HK-2 (cell line): ENCODE measurements around the gene HIRIP3.
"Not testable (repeated sequence)": the region's sequence is repeated elsewhere in the genome, so short reads cannot be mapped to it uniquely, and the experiment has no call there.

ENCODE experiments used
- DNase-seq: peaks from one replicate; pipeline ENCODE4 v3.0.0-alpha.2; 2018; ENCODE audit not compliant: unreplicated experiment

The HIRIP3 gene

GRCh38 chr16:30016555-30017276 is 21.3 kb upstream of the HIRIP3 start:
- DNase-seq = no peak

DNA sequence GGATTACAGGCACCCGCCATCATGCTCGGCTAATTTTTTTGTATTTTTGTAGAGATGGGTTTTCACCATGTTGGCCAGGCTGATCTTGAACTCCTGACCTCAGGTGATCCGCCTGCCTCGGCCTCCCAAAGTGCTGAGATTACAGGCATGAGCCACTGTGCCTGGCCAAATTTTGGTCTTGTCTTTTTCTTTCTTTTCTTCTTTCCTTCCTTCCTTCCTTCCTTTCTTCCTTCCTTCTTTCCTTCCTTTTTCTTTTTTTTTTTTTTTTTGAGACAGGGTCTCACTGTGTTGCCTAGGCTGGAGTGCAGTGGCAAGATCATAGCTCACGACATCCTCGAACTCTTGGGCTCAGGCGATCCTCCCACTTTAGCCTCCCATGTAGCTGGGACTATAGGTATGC is 20.0 kb upstream of the HIRIP3 start:
- DNase-seq = not testable (repeated sequence)

DNA sequence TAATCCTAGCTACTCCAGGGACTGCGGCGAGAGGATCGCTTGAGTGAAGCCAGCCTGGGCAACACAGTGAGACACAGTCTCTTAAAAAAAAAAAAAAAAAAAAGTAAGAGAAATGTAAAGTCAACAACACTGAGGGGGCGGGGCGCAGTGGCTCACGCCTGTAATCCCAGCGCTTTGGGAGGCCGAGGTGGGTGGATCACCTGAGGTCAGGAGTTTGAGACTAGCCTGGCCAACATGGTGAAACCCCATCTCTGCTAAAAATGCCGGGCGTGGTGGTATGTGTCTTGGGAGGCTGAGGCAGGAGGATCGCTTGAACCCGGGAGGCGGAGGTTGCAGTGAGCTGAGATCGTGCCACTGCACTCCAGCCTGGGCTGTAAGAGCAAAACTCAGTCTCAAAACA is 17.2 kb upstream of the HIRIP3 start:
- not testable (repeated sequence) for DNase-seq

DNA sequence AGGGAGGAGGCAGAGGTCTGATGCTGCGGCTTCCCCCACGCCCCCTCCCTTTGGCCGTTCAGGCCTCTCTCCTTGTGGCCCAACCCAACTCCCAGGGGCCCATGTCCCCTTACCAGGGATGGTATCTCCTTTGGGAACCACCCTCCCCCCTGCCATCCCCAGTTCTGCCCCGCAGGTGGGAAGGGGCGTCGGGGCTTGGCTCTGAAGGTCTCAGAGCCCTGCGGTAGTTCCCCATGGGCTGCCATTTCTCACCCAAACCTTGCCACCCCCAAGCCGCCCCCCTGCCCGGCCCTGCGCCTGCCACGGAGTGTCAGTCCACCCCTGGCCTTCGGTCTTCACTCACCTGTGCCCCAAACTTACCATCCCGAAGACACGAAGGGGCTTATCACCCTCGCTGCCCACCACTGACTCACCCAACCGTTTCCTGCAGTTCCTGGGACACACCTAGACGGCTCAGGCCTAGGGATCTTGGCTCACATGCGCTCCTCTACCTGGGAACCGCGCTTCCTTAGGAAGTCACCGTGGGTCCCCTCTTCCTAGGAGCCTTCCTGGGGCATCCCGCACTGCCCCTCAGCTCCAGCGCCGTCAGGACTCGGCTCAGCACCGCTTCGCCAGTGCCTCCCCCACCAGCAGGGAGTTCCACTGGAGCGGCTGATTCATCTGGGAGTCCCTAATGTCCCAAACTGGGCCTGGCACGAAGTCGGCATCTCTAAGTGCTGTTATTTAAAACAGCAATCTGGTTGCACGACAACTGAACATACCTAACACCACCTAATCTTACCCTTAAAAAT is 16.5 kb upstream of the HIRIP3 start:
- no peak for DNase-seq

GRCh38 chr16:30010844-30011713 is 15.7 kb upstream of the HIRIP3 start, which contains the start of gene DOC2A:
DOC2A (minus strand) TSS chr16:30011027; CDS start chr16:30010222, 805 bp downstream.
- no peak for DNase-seq

GRCh38 chr16:30009990-30010843 is 14.8 kb upstream of the HIRIP3 start:
- no peak for DNase-seq

DNA sequence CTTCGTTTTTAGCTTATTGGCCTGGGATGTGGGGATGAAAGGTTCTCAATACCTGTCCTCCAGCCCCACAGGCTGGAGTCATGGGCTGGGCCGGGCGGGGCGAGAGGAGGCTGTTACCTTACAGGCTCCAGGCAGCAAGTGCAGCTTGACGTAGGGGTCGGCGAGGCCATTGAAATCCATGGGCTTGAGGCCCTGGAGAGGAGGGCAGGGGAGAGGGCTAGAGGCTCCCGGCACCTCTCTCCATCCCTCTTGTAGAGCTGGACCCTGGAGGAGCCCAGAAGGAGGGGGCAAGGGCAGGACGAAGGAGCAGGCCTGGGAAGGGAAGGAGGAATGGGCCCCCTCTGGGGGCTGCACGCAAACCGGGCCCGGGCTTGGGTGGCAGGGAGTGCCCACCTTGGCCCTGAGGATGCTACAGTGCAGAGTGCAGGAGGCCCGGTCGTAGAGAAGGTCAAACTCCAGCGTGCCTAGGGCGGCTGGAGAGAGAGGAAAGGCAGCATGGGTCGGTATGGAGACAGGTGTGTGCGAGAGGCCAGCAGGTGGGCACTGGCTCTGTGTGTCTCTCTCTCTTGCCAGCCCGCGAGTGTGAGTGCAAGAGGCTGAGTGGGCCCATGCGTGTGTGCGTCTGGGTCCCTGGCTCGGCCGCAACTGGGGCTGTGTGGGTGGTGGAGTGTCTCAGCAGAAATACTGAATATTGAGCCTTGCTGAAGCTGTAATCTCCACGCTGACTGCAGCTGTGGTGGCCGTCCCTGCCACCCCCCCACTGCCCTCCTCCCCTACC is 13.9 kb upstream of the HIRIP3 start:
- DNase-seq = no peak

- DNase-seq = no peak
Measured at GRCh38 chr16:30007378-30007895, 12.0 kb upstream of the HIRIP3 start.

DNA sequence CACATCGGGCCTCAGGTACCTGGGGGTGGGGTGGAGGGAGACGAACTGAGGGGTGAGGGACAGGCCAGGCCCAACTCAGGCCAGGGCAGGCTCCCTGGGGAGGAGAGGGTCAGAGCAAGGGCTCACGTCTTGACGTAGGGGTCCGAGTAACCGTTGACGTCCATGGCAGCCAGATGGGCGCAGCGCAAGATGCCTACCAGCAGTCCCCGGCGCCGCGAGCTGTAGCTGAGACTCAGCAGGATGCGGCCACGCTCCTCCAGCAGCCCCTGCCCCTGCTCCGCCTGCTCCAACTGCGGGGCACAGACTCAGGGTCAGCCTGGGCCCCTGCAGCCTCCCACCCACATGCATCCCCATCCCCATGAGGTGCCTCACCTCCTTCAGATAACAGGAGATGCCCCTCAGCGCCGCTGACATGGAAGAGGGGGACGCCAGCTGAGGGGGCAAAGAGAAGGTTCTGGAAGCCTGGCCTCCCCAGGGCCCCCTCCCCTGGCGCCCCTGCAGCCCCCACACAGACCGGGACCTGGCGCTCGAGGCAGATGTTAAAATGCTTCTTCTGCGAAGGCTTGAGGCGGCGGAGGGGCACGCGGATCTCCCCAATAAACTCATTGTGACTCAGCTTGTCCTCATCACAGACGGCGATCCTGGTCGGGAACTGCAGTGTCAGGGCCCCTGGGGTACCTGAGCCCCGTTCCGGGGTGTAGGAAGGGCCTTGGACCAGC is 11.4 kb upstream of the HIRIP3 start:
- DNase-seq = no peak

GRCh38 chr16:30006095-30006473 is 10.7 kb upstream of the HIRIP3 start:
- no peak for DNase-seq

DNA sequence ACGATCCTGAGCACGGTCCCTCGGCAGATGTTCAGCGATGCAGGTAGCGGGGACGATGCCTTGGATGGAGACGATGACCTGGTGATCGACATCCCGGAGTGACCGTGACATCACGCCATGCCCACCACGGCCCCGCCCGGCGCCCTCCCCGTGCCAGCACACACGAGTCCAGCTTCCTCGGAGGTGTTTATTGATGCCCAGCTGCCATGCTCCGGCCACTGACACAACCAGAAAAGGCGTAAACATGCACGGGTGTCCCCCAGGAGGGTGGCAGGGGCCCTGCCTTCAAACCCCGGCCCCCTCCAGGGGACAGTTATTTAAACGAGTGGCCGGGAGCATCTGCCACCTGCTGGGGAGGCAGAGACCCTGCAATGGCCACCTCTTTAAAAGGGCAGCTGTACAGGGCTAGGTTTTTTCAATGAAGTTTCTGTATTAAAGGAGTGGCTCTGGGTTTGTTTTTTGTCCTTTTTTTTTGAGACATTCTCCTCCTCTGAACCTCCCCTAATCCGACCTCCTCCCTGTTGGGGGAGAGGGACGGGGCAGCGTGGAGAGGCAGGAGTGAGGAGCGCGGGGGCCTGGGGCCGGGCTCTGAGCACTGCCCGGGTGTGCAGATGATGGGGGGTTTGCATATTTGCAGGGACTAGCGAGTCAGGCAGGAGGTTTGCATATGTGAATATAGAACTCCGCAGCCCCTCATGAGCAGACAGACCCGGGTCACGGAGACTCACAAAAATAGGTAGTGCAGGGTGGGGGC is 10.1 kb upstream of the HIRIP3 start:
- DNase-seq = no peak

DNA sequence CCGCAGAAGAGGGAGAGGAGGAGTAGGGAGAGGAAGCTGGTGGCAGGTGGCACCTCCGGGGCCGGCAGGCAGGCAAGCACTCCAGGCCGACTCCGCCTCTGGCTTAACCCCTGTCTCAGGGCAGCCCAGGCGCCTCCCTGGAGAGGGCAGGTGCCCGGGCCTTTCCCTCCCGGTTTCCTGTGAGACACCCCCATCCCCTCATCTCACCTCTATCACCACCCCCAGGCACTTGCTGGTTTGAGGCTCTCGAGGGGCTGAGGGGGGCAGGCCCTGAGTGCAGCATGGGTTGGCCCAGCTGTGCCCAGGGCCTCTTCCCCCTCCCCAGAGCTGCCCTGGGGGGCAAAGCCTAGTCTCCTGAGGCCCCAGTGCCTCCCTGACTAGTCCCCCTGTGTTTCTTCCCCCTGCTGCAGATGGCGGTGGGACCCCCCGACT is 9.4 kb upstream of the HIRIP3 start:
- no peak for DNase-seq

GRCh38 chr16:30004424-30004776 is 9.0 kb upstream of the HIRIP3 start:
- DNase-seq = no peak

DNA sequence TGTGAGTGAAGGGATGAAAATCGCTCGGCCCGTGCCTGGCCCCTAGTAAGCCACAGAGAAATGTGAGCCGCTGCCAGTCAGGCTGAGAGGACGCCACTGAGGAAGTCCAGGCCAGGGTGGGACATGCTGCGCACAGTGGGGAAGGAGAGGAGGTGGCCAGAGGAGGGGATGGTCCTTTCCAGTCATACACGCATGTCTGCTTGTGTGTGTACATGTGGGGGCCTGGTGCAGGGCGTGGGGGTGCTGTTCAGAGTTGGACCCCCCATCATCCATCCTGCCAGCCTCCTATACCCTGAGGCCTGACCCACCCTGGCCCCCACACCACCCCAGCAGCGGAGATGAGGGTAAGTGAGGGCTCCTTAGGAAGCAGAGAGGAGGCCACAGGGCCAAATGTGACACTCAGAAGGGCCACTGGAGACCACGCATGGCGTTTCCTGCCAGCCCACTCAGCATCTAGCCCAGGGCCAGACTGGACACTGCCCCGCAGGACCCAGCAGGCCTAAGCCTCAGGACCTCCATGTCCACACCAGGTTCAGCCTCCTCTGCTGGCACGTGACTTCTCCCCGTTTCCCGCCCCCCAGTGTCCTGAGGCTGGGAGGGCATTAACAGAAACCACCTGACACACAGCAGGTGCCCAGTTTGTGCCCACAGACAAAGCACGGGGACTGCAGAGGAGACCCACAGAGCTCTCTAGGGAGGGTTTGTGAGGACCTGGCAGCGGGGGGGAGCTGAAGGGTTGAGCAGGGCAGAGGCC is 8.4 kb upstream of the HIRIP3 start:
- DNase-seq = no peak

GRCh38 chr16:30002614-30003346 is 7.4 kb upstream of the HIRIP3 start:
- DNase-seq = no peak

- no peak for DNase-seq
Measured at GRCh38 chr16:30000735-30001631, 5.6 kb upstream of the HIRIP3 start.
